GM21515 (cell line): Measurements from ENCODE around the gene ICAM5.
"Not testable (repeated sequence)": the region's sequence is repeated elsewhere in the genome, so short reads cannot be mapped to it uniquely, and the experiment has no call there.

ENCODE experiments used
- ATAC-seq: cut with Tn5 transposase; IDR thresholded peaks from one replicate; pipeline ENCODE4 v1.9.1; 2021; ENCODE audit not compliant: unreplicated experiment

The ICAM5 gene

GRCh38 chr19:10269333-10270179, 20.2 kb upstream of the ICAM5 start:
- ATAC-seq = peak; percentile 29

- peak; percentile 50 for ATAC-seq
Measured at GRCh38 chr19:10270180-10270615, 19.6 kb upstream of the ICAM5 start.

GRCh38 chr19:10270616-10271394, 18.9 kb upstream of the ICAM5 start, which contains the start of gene ICAM1:
TSS of gene ICAM1 (plus strand) at chr19:10271120. CDS start at chr19:10271160, 40 bp downstream.
- ATAC-seq = peak; percentile 28

GRCh38 chr19:10271543-10272086, 18.1 kb upstream of the ICAM5 start:
- peak; percentile 15 for ATAC-seq

- ATAC-seq = no peak
Measured at GRCh38 chr19:10274589-10274988, 15.2 kb upstream of the ICAM5 start.

- ATAC-seq = no peak
Measured at GRCh38 chr19:10277795-10278589, 11.8 kb upstream of the ICAM5 start.

GRCh38 chr19:10278935-10279334, 10.8 kb upstream of the ICAM5 start:
- no peak for ATAC-seq

GRCh38 chr19:10279737-10280442, 9.9 kb upstream of the ICAM5 start:
- no peak for ATAC-seq

- not testable (repeated sequence) for ATAC-seq
Measured at GRCh38 chr19:10282043-10282442, 7.7 kb upstream of the ICAM5 start.

- no peak for ATAC-seq
Measured at GRCh38 chr19:10283301-10284064, 6.3 kb upstream of the ICAM5 start.

GRCh38 chr19:10284065-10284959, 5.4 kb upstream of the ICAM5 start:
- no peak for ATAC-seq

- no peak for ATAC-seq
Measured at GRCh38 chr19:10284960-10285278, 4.8 kb upstream of the ICAM5 start.

- ATAC-seq = no peak
Measured at GRCh38 chr19:10285393-10285792, 4.4 kb upstream of the ICAM5 start.

GRCh38 chr19:10286803-10287737, 2.7 kb upstream of the ICAM5 start, which contains the start of gene ICAM4:
TSS of gene ICAM4 (plus strand) at chr19:10286955. CDS start at chr19:10287013, 58 bp downstream.
- ATAC-seq = no peak

- ATAC-seq = no peak
Measured at GRCh38 chr19:10288662-10289166, 1.0 kb upstream of the ICAM5 start.

GRCh38 chr19:10289167-10289835, 451 bp upstream of the ICAM5 start:
- ATAC-seq = no peak
